HAP-1 (cell line): ENCODE results near the gene CECR2.
A peak's percentile ranks its signal among the peaks of the same experiment; 100 is the strongest.
"Not testable (repeated sequence)": the region's sequence is repeated elsewhere in the genome, so short reads cannot be mapped to it uniquely, and the experiment has no call there.

Experiments
- DNase-seq, 2 experiments: peaks; one replicate each; pipeline ENCODE4 v3.0.0-alpha.2; 2016 to 2020; ENCODE audit warnings: low spot score in 2 of 2
- H3K27me3 ChIP-seq: fragments of 250-450 bp; sonication (Bioruptor Pico); 2 replicates; pipeline ENCODE4 v1.5.1; 2020; ENCODE audit warnings: low read depth, mild to moderate bottlenecking, moderate library complexity
- H3K36me3 ChIP-seq: fragments of 250-450 bp; sonication (Bioruptor Pico); replicated peaks from 2 replicates; pipeline ENCODE4 v1.5.1; 2020; ENCODE audit warnings: mild to moderate bottlenecking
- H3K4me1 ChIP-seq: fragments of 250-450 bp; sonication (Bioruptor Pico); 2 replicates; pipeline ENCODE4 v1.5.1; 2020; ENCODE audit warnings: mild to moderate bottlenecking
- H3K4me3 ChIP-seq: fragments of 250-450 bp; sonication (Bioruptor Pico); 2 replicates; pipeline ENCODE4 v1.5.1; 2020; ENCODE audit warnings: mild to moderate bottlenecking, moderate library complexity
- H3K9me3 ChIP-seq: fragments of 250-450 bp; sonication (Bioruptor Pico); 2 replicates; pipeline ENCODE4 v1.5.1; 2020; ENCODE audit warnings: mild to moderate bottlenecking, moderate library complexity
- in situ Hi-C: fragments of 300-500 bp; cut with MboI; formaldehyde crosslinking; loops from 3 replicates; pipeline ENCODE4 v1.14.3; 2020; ENCODE audit warnings: low sequenced_read_pairs, inconsistent platforms, mixed read lengths

The CECR2 gene

DNA sequence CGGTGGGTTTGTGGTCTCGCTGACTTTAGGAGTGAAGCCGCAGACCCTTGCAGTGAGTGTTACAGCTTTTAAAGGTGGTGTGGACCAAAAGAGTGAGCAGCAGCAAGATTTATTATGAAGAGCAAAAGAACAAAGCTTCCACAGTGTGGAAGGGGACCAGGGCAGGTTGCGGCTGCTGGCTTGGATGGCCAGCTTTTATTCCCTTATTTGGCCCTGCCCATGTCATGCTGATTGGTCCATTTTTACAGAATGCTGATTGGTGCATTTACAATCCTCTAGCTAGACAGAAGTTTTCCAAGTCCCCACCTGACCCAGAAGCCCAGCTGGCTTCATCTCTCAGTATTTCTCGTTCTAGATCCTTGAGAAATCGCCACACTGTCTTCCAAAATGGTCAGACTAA lies 58.3 kb downstream of the CECR2 start:
- peaks cover 15% of the 10 kb centered on the region for H3K4me1 ChIP-seq
- H3K9me3 ChIP-seq, H3K27me3 ChIP-seq, H3K4me3 ChIP-seq, DNase-seq, in situ Hi-C loops, H3K36me3 ChIP-seq: not testable (repeated sequence)

DNA sequence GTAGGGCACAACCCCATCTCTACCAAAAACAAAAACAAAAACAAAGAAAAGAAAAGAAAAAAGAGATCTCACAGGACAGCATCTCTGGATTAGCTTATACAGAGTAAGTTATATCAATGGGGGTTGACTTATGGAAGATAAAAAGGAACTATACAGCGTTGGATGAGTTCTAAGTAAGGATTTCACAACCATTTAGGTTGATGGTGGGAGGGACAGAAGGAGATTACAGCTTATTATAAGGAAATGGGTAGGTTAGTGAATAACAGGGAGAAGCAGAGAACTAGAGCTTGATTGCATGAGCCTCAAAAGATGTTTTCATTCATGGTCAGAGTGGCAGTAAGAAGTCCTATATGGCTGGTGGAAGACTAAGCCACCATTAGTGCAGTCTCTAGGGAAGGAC lies 60.3 kb downstream of the CECR2 start:
- Histone ChIP-seq H3K4me3 (no peak overlapping the region), H3K27me3 (no peaks in the 10 kb centered on the region), H3K9me3 (no peaks in the 10 kb centered on the region), H3K36me3 (no peaks in the 10 kb centered on the region), H3K4me1 (peaks cover 15% of the 10 kb centered on the region)
- in situ Hi-C loops: no loop called here
- no peak for DNase-seq

DNA sequence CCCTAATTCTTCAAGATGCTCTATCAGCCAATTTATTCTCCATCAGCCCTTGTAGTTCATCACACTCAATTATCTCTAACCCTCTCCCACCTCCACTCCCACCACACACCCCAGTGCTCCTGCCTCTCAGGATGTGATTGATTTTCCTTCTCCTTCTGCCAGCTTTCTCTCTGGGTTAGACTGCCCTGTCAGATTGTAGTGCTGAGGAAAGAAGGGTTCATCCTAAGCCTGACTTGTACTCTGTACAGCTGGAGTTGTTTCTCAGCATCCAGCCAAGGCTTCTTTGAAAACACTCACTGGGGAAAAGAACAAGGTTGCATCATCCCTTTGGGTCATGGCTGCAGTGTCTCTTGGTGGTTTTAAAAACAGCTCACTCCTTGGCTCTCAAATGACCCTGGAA lies 61.2 kb downstream of the CECR2 start:
- peaks cover 15% of the 10 kb centered on the region for H3K4me1 ChIP-seq
- H3K4me3 ChIP-seq: no peak overlapping the region
- no peaks in the 10 kb centered on the region for H3K27me3 ChIP-seq
- in situ Hi-C loops: no loop called here
- no peaks in the 10 kb centered on the region for H3K36me3 ChIP-seq
- no peak for DNase-seq
- H3K9me3 ChIP-seq: no peaks in the 10 kb centered on the region

DNA sequence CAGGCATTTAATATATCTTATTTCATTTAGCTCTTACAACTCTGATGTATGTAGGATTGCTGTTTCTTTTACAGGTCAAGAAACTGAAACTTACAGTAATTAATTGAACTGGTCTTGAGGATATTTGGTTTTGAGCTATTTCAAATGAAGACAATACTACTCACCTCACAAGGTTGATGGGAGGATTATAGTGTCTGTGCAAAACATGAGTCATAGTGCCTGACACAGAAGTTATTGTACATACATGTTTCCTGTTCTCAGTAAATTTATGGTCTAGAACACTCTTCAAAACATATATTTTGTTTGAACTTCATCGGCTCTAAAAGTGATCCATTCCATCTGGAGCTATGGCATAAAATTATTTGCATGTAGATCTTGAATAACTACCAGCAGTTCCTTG lies 61.9 kb downstream of the CECR2 start:
- Histone ChIP-seq H3K36me3 (no peaks in the 10 kb centered on the region), H3K4me3 (no peak overlapping the region), H3K4me1 (peaks cover 17% of the 10 kb centered on the region), H3K27me3 (no peaks in the 10 kb centered on the region), H3K9me3 (no peaks in the 10 kb centered on the region)
- in situ Hi-C loops: no loop called here
- no peak for DNase-seq

DNA sequence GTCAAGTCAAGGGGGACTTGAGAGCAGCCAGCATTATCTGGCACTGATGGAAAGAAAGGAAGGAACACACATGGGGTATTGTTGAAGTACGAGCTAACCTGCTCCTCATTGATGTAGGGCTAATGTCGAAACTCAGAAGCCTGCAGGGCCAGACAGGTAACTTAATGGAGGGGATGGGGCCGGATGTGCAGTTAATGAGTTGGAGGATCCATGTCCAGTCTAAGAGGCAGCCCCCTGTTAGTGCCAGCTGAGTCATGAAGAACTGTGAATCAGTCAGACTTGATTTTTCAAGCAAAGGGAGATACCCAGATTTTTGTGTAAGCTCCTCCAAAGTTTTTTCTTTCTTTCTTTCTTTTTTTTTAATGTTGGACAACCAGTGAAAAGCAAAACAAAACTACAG lies 65.6 kb downstream of the CECR2 start:
- no peaks in the 10 kb centered on the region for H3K27me3 ChIP-seq
- peaks cover 28% of the 10 kb centered on the region for H3K4me1 ChIP-seq
- in situ Hi-C loops: no loop called here
- no peaks in the 10 kb centered on the region for H3K36me3 ChIP-seq
- H3K9me3 ChIP-seq: no peaks in the 10 kb centered on the region
- H3K4me3 ChIP-seq: no peak overlapping the region
- no peak for DNase-seq

DNA sequence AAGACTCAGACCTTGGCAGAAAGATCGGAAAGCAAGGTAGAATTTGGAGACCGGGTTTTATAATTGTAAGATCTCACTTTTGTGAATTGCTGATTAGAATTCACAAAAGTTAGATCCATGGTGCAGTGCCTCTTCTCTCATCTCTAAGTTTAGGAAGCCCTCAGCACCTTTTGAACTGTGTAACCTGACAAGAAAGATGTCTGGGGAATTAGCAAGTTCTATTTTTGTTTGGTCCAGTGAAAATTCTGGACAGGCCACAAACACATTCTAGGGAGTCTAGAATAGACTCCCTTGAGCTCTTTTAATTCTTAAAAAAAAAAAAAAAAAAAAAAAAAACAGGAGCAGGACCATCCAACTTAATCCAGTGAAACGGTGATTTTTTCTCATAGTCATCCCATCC lies 66.1 kb downstream of the CECR2 start:
- no peak for DNase-seq
- Histone ChIP-seq H3K4me1 (peaks cover 23% of the 10 kb centered on the region), H3K27me3 (no peaks in the 10 kb centered on the region), H3K9me3 (no peaks in the 10 kb centered on the region), H3K36me3 (no peaks in the 10 kb centered on the region), H3K4me3 (no peak overlapping the region)
- in situ Hi-C loops: no loop called here

DNA sequence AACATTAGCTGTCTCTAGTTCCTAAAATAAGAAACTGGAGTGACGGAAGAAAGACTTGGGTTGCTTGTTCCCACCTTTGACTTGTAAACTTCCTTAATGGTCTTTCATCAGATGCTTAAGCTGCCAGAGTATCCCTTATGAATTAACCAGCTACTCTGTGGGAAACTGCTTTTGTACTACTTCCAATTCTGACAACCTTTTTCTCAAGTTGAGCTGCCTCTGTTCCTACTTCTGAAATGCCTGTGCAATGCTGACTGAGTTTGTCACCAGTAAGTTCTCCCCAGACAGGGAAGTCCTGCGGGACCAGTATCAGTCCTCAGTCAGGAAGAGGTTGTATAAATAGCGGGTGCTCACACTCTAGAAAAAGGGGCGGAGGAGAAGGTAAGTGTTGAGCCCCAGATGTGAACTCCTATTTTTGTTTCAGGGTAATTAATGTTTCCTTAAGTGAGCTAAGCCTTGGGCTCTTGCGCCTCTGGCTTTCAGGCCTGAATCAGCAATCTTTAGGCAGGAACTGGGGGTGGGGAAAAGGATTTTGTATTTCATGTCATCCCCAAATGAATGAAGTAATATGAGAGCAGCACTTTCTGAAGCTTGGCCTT lies 67.2 kb downstream of the CECR2 start:
- peak in 1 of 2 experiments; percentile 18 for DNase-seq

GRCh38 chr22:17436981-17437412 lies 67.7 kb downstream of the CECR2 start:
- in situ Hi-C loops: no loop called here
- no peak for DNase-seq
- no peak overlapping the region for H3K4me3 ChIP-seq

More for the DNA sequence above, 67.2 kb downstream of the CECR2 start:
- Histone ChIP-seq H3K36me3 (no peaks in the 10 kb centered on the region), H3K4me1 (peaks cover 15% of the 10 kb centered on the region), H3K4me3 (no peak overlapping the region), H3K27me3 (no peaks in the 10 kb centered on the region), H3K9me3 (no peaks in the 10 kb centered on the region)
- in situ Hi-C loops: no loop called here

GRCh38 chr22:17438026-17438425 lies 68.8 kb downstream of the CECR2 start:
- in situ Hi-C loops: no loop called here

More at GRCh38 chr22:17436981-17437412, 67.7 kb downstream of the CECR2 start:
- Histone ChIP-seq H3K9me3 (no peaks in the 10 kb centered on the region), H3K4me1 (peaks cover 15% of the 10 kb centered on the region), H3K36me3 (no peaks in the 10 kb centered on the region), H3K27me3 (no peaks in the 10 kb centered on the region)

GRCh38 chr22:17441326-17441725 lies 72.1 kb downstream of the CECR2 start:
- Histone ChIP-seq H3K36me3 (no peaks in the 10 kb centered on the region), H3K9me3 (no peaks in the 10 kb centered on the region), H3K4me1 (peaks cover 12% of the 10 kb centered on the region), H3K4me3 (no peak overlapping the region), H3K27me3 (no peaks in the 10 kb centered on the region)
- in situ Hi-C loops: no loop called here
- no peak for DNase-seq

More at GRCh38 chr22:17438026-17438425, 68.8 kb downstream of the CECR2 start:
- peaks cover 15% of the 10 kb centered on the region for H3K4me1 ChIP-seq
- no peak for DNase-seq
- no peak overlapping the region for H3K4me3 ChIP-seq
- no peaks in the 10 kb centered on the region for H3K9me3 ChIP-seq
- no peaks in the 10 kb centered on the region for H3K36me3 ChIP-seq
- no peaks in the 10 kb centered on the region for H3K27me3 ChIP-seq

DNA sequence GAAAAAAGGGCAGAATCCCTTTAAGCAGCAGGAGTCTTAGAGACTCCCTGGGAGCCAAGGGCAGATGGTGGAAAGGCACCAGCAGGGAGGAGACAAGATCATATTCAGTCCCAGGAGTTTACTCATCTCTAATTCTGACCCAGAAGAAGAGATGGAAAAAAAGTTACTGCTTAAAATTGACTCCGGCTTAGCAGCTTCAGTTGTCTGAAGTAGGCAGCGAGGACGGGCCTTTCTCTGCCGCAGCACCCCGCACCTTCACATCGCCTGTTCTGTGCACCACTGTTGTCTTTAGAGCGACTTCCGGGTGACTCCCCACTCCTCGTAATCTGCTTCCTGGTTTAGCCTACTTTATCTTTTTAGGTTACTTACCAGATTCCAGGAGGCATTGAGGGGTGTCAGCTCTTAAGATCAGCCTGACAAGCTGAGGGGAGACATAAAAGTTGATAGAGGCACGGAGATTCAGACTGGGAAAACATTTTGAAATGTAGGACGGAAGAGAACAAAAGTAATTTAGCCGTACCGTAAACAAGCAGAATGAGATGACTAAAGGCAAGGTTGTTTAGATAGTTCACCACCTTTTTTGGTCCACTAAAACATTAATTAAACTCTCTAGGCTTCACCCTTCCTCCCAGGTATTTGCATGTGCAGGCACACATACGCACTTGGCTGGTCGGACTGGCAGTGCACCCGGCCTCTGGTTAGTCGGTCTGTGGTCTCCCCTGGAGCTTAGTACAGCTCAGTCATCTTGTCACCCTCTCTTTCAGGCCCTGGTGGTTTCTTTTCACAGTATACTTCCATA lies 74.3 kb downstream of the CECR2 start:
- Histone ChIP-seq H3K4me1 (no peaks in the 10 kb centered on the region), H3K4me3 (no peak overlapping the region), H3K9me3 (no peaks in the 10 kb centered on the region), H3K36me3 (no peaks in the 10 kb centered on the region), H3K27me3 (no peaks in the 10 kb centered on the region)
- in situ Hi-C loops: no loop called here
- DNase-seq: no peak

- H3K36me3 ChIP-seq: no peaks in the 10 kb centered on the region
- H3K9me3 ChIP-seq: no peaks in the 10 kb centered on the region
- no peak for DNase-seq
- H3K4me1 ChIP-seq: no peaks in the 10 kb centered on the region
- H3K4me3 ChIP-seq: no peak overlapping the region
- in situ Hi-C loops: no loop called here
- no peaks in the 10 kb centered on the region for H3K27me3 ChIP-seq
Measured at GRCh38 chr22:17444204-17444504, 74.9 kb downstream of the CECR2 start.

DNA sequence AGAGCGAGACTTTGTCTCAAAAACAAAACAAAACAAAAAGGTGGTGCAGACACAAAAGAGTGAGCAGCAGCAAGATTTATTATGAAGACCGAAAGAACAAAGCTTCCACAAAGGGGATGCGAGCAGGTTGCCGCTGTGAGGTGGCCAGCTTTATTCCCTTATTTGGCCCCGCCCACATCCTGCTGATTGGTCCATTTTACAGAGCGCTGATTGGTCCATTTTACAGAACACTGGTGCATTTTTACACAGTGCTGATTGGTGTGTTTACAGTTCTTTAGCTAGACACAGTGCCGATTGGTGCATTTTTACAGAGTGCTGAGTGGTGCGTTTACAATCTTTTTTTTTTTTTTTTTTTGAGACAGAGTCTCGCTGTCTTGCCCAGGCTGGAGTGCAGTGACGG lies 77.4 kb downstream of the CECR2 start:
- H3K4me1 ChIP-seq: no peaks in the 10 kb centered on the region
- in situ Hi-C loops: no loop called here
- no peaks in the 10 kb centered on the region for H3K36me3 ChIP-seq
- H3K27me3 ChIP-seq: no peaks in the 10 kb centered on the region
- DNase-seq: peak in 1 of 2 experiments; percentile 14
- no peaks in the 10 kb centered on the region for H3K9me3 ChIP-seq
- H3K4me3 ChIP-seq: no peak overlapping the region

DNA sequence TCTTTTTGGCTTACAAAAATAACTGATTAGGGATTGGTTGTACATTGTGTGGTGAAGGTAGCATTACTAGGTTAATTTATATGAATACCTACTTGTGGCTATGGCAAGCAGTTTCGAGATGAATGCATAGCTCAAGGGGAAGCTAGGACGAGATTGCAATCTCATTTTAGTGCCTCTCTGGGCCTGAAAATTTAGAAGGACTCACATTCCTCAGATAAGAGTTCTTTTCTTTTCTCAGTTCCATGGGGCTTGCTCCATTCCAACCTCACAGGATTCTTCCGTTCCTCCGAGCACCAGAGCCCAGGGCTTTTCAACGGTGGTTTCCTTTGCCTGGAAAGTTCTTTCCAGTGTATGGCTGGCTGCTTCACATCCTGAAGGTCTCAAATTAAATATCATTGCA lies 82.1 kb downstream of the CECR2 start:
- Histone ChIP-seq H3K9me3 (no peaks in the 10 kb centered on the region), H3K4me1 (no peaks in the 10 kb centered on the region), H3K36me3 (no peaks in the 10 kb centered on the region), H3K27me3 (no peaks in the 10 kb centered on the region), H3K4me3 (no peak overlapping the region)
- in situ Hi-C loops: no loop called here
- DNase-seq: no peak
